Metanephros (tissue), 2 donors: Measurements from ENCODE around the gene THBS3. TPM values are rescaled to one million over a fixed set of nuclear protein-coding genes. Genes with fewer than 3 reads are reported as not detected.

Experiments used
- small RNA-seq: library from RNA; depleted of rRNA; stranded (forward); fragments of <200 nt; gene quantifications from one replicate; pipeline ENCODE3, GENCODE V24; 2014; ENCODE audit warnings: low replicate concordance
- total RNA-seq: library from RNA; depleted of rRNA; stranded (reverse); fragments of >200 nt; gene quantifications from one replicate; pipeline ENCODE4 v1.2.3, GENCODE V29; 2014

THBS3 gene
- 27.5 TPM for total RNA-seq

DNA sequence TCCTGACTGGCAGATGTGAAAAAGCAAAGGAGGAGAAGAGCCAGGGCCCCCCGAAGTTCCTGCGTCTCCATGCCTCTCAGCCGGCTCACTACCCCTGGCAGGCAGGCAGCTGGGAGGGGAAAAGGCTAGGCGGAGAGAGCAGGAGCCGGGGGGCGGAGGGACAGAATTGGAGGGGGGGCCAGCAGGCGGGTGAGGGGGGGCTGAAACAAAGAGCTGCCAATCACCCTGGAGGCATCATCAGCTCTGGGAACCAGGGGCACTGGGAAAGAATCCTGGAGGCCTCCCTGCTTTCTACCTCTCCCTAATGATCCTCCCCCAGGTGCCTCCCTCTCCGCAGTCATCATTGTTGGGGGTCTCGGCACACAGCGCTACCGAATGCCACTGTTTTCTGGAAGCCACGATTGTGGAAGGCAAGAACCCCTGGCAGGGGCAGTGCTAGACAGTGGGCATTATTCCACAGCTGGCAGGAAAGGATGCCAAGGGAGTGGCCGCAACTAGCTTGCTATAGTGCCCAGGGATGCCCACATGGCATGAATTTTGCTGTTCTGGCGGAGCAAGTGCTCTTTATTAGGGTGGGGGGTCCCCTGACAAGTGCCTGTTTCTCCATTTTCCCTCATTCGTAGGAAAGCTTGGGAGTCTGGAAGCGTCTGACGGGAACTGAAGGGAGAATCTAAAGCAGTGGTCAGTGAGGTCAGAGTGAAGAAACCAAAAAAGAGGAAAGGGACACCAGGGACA is at the start of gene THBS3:
TSS of gene THBS3 (minus strand) at position 92 of the 735 bp plus-strand sequence. CDS start at position 71, 21 bp downstream.

DNA sequence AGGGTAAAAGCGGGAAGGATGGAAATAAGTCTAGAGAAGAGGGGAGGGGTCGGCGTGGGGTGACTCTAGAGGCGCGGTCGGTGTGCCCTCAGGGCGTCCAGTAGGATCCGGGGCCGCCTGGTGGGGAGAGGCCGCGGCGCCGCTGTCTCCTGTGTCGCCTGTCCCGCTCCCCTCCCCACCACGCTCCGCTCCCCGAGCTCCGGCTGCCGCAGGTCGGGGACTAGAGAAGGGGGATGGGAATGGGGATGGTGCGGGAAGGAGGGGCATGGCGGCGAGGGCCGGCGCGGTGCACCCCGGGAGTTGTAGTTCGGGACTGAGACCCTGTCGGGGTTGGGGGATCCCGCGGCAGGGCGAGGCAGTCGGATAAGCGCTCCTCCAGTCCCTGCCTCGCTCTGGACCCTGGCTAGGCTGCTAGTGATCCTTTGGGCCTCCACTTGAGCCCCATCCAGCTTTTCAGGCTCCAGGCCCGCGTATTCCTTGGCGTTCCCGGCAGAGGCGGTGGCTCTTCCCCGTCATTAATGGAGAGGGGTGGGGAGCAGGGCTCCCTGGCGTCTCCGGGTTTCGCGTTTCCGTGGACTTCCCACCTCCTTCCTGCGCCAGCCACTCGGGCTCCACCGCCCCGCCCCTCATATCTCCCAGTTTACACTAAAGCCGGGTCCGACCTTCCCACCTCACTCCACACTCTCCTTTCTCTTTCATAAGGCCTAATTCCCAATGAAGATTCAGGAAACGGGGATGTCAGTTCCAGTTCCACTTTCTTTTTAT is 47.7 kb upstream of the THBS3 start, which contains the start of gene ENTREP3:
TSS of gene ENTREP3 (minus strand) at position 241 of the 765 bp plus-strand sequence. CDS start 606 bp downstream, outside the sequence.

DNA sequence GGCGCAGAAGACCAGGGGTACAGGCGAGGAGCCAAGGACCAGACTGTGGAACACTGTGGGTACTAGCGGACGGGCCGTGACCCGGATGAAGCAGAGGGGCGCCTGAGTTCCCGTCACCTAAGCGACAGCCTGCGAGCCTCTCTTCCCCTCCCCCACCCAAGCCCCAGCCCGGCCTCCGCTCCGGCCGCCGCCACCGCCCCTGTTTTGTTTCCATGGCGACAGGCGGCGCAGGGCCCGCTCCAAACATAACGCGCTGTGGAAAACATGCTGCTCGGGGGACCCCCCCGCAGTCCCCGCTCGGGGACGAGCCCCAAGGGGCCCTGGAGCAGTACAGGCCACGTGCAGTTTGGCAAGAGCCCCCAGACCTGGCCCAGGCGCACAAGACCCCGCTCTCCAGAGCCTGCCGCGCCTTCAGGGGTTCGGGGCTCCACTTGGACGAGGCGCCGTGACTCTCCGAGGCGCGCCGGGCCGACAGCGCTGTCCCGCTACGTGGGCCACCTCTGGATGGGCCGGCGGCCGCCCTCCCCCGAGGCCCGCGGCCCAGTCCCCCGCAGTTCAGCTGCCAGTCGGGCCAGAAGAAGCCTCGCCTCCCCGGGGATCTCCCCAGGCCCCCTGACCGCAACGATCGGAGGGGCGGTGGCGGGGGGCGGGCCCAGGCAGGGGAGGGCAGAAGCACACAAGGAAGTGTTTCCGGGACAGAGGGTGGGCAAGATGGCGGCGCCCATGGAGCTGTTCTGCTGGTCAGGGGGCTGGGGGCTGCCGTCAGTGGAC is 1.0 kb upstream of the THBS3 start, which contains the start of gene MTX1:
TSS of gene MTX1 (plus strand) at position 155 of the 771 bp plus-strand sequence. CDS start at position 265, 110 bp downstream.

DNA sequence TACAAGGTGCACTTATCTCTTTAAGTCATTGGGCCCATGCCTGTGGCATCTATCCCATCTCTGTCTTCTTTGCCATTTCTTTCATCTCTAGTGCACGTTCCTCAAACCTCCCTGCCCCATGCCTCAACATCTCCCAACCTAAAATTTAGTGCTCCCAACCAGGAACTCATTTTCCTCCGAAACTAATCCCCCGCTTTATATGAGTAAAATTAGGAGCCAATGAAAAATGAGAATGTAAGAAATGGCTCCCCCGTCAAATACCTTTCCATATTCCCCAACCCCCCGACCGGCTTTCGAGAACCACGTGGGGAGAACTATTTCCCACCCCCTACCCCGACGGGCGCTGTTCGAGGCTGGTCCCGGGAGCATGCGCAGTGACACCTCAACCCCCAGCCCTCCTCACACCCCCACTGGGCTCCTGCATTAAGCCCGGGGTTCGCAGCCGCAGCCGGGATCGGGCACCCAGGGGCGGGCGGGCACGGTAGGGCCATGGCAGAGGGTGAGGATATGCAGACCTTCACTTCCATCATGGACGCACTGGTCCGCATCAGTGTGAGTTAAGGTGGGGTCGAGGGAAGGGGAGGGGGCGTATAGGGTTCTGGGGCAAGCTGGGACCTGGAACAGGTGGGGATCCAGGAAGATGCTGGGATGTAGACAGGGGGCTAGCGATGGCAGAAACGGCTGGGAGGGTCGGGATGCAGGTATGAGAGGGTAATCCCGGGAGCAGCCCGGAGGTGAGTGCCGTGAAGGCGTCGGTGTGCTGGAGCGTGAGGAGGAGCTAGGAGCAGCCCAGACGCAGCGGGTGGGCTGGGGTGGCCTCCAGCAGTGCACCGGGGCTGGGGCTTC is 34.0 kb downstream of the THBS3 start, which contains the start of gene TRIM46:
TSS of gene TRIM46 (plus strand) at position 372 of the 846 bp plus-strand sequence. CDS start at position 490, 118 bp downstream.

DNA sequence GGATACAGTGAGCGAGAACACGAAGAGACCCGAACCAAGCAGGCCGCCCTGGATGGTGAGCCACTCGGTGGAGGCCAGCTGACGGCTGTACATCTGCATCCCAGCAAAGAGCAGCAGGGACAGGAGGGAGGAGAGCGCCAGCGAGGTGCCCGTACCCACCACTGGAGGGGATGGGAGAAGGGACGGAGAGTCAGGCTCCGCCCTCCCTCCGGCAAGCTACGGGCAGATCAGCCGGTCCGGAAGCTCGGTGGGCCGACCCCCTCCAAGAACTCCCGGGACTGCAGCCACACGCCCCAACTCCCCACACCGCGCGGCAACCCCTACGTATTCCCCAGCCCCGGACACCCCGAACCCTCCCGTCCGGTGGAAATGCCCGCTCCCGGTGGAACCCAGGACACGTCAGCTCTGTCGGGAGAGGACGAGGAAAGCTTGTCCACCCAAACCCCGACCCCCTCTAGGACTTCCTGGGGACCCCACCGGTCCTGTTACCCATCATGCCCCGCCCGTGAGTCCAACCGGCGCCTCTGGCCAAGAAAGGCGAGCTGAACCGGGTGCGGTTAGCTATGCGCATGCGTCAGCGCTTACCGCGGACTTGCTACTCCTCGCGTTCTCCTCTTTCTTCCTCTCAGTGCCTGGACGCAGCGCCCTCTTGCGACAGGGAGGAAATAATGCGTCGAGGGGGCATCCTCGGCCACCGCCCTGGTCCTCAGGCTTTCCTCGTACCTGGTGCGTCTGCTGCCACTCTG is 34.8 kb downstream of the THBS3 start, which contains the start of gene KRTCAP2:
TSS of gene KRTCAP2 (minus strand) at position 573 of the 746 bp plus-strand sequence. CDS start at position 493, 80 bp downstream.

Small RNA genes lying within 50 kb of the gene (small RNA-seq; reads per million reads assigned to genes)
- gene HMGN2P18, result not detected

Other genes with a start within 250 kb of the THBS3 start
- 22.4 TPM for gene PYGO2, start 246.1 kb downstream of the THBS3 start, total RNA-seq
- gene SHC1, start 237.2 kb downstream of the THBS3 start, total RNA-seq, result 56.2 TPM
- gene CKS1B, start 233.2 kb downstream of the THBS3 start, total RNA-seq, result 33.5 TPM
- gene FLAD1, start 224.6 kb downstream of the THBS3 start, total RNA-seq, result 18.3 TPM
- gene LENEP, start 214.3 kb downstream of the THBS3 start, total RNA-seq, result not detected
- 18.6 TPM for gene ZBTB7B, start 205.1 kb downstream of the THBS3 start, total RNA-seq
- gene DCST2, start 174.1 kb downstream of the THBS3 start, total RNA-seq, result 0.53 TPM
- not detected for gene DCST1, start 174.1 kb downstream of the THBS3 start, total RNA-seq
- gene ADAM15, start 156.6 kb downstream of the THBS3 start, total RNA-seq, result 49.9 TPM
- 11.8 TPM for gene EFNA4, start 144.2 kb downstream of the THBS3 start, total RNA-seq
- gene EFNA3, start 129.1 kb downstream of the THBS3 start, total RNA-seq, result 6.0 TPM
- gene EFNA1, start 80.0 kb downstream of the THBS3 start, total RNA-seq, result 74.2 TPM
- 33.7 TPM for gene SLC50A1, start 72.0 kb downstream of the THBS3 start, total RNA-seq
- gene DPM3, start 67.4 kb downstream of the THBS3 start, total RNA-seq, result 33.9 TPM
- 80.7 TPM for gene KRTCAP2, start 34.6 kb downstream of the THBS3 start, total RNA-seq
- 2.3 TPM for gene TRIM46, start 34.0 kb downstream of the THBS3 start, total RNA-seq
- gene MTX1, start 798 bp upstream of the THBS3 start, total RNA-seq, result 41.6 TPM
- 12.8 TPM for gene ENTREP3, start 47.6 kb upstream of the THBS3 start, total RNA-seq
- 45.5 TPM for gene SCAMP3, start 54.5 kb upstream of the THBS3 start, total RNA-seq
- 63.5 TPM for gene CLK2, start 65.6 kb upstream of the THBS3 start, total RNA-seq
- 4.6 TPM for gene HCN3, start 69.6 kb upstream of the THBS3 start, total RNA-seq
- gene PKLR, start 93.5 kb upstream of the THBS3 start, total RNA-seq, result 3.3 TPM
- 111 TPM for gene FDPS, start 101.0 kb upstream of the THBS3 start, total RNA-seq
- gene RUSC1, start 113.0 kb upstream of the THBS3 start, total RNA-seq, result 27.9 TPM